Lower leg skin (tissue), 4 donors: ENCODE results near the gene HSPA12B. TPM values are rescaled to one million over a fixed set of nuclear protein-coding genes. Genes with fewer than 3 reads are reported as not detected.

Experiments used
- DNase-seq, 2 donors: peaks; one replicate each; pipeline ENCODE4 v3.0.0-alpha.2; 2019; ENCODE audit warnings: low spot score in 2 of 2
- H3K4me3 ChIP-seq: fragments of 200-600 bp; sonication (generic); 2 replicates; pipeline ENCODE4 v1.5.1; 2017; ENCODE audit warnings: mild to moderate bottlenecking, low read depth; ENCODE audit not compliant: poor library complexity, severe bottlenecking
- CTCF ChIP-seq, 3 donors: fragments of 450-650 bp; IDR thresholded peaks; one replicate each; pipeline ENCODE4 v1.5.1; 2016; ENCODE audit warnings: antibody characterized with exemption in 3 of 3, mild to moderate bottlenecking in 3 of 3, moderate library complexity in 2 of 3
- POLR2A ChIP-seq, 2 donors: fragments of 450-650 bp; IDR thresholded peaks; one replicate each; pipeline ENCODE4 v1.6.1; 2016 to 2017; ENCODE audit warnings: antibody characterized with exemption in 2 of 2, mild to moderate bottlenecking in 1 of 2, moderate library complexity in 1 of 2
- WGBS, 2 donors: methylation state at CpG; one replicate each; pipeline ENCODE4 v1.1.5; 2018; 5-methylcytosine and 5-hydroxymethylcytosine counted together
- intact Hi-C: fragments of 100-400 bp; cut with DNase I; formaldehyde crosslinking; loops from one replicate; pipeline ENCODE4 v1.15.0; 2023; ENCODE audit warnings: low total_unique reads
- total RNA-seq, 4 donors: library from RNA; depleted of rRNA; stranded (reverse); fragments of >200 nt; gene quantifications; one replicate each; pipeline ENCODE4 v1.1.0, GENCODE V29; 2016

Gene HSPA12B
- 1 to 10 TPM; 4.0 to 6.0 (median 5.7) TPM for total RNA-seq

DNA sequence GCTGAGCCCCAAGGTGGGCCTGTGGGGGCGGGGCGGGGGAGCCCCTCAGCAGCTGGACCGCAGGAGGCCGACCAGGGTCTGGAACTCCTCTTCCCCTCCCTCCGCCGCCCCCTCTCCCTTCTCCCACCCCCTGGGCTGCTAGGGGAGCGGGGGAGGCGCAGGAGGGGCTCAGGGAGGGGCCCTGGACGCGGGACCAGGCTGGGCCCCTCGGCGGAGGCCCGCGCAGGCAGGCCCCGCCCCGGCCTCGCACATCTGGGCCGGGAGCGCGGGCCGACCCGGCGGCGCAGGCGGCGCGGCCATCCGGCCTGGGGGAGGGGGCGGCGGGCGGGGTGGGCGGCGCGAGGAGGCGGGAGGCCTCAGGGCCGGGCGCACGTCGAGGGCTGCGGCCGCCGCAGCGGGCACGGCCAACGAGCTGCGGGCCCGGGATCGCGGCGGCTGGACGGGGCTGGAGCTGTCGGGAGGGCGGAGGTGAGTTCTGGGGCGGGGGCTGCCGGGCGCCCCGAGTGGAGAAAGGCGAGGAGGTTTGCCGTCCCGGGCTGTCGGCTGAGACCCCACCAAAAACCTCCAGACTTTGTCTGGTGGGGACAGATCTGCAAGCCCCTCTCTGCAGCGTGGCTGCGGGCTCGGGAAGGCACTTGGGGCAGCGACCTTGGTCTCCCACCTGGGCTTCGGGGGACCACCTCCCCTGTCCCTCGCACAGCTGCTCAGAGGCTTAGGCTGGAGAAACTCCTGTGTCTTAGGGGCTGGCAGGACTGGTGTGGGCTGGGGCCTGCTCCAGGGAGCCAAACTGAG is at the start of gene HSPA12B:
Gene HSPA12B (plus strand): TSS at position 359 of the 792 bp plus-strand sequence. CDS start 5,990 bp downstream, outside the sequence.
- intact Hi-C loops = no loop called here
- TF ChIP-seq CTCF (IDR thresholded peaks at IDR 0.05) = no peak
- no peak for TF ChIP-seq POLR2A (IDR thresholded peaks at IDR 0.05)
- 7 to 21% methylated on average over 28 to 32 of the region's 67 CpGs for WGBS, 2 donors

DNA sequence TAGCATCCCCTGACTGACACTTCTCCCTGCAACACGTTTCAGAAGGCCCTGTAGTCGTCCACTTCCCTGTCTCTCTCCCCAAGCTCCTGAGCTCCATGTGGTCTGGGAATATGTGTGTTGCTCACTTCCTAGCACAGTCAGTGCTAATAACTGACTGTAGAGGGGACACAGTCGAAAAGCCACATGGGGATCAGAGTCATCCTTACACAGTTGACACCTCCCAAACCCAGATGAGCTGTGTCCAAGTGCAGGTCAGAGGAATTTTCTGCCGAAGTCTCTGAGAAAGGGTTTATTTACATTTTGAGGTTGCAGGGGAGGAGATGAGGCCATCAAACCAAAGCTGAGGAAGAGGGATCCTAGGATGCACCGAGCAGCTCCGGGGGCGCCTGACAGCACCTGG is 47.1 kb upstream of the HSPA12B start:
- WGBS, 2 donors = 76 to 82% methylated on average over 7 of the region's 7 CpGs
- no peak for TF ChIP-seq CTCF (IDR thresholded peaks at IDR 0.05)
- TF ChIP-seq POLR2A (IDR thresholded peaks at IDR 0.05) = no peak
- intact Hi-C loops = no loop called here
- DNase-seq = no peak
- no peak overlapping the region for H3K4me3 ChIP-seq

More for the DNA sequence above, at the start of gene HSPA12B:
- H3K4me3 ChIP-seq = peak within 1 kb of the TSS; percentile 8
- no peak for DNase-seq

- TF ChIP-seq POLR2A (IDR thresholded peaks at IDR 0.05) = no peak
- no peak for TF ChIP-seq CTCF (IDR thresholded peaks at IDR 0.05)
- intact Hi-C loops = no loop called here
- 64 to 69% methylated on average over 7 of the region's 7 CpGs for WGBS, 2 donors
- DNase-seq = no peak
- H3K4me3 ChIP-seq = no peak overlapping the region
These were observed 46.1 kb upstream of the HSPA12B start for GRCh38 chr20:3686421-3686820.

- intact Hi-C loops = no loop called here
- peak; percentile 89 to 96 for DNase-seq
- H3K4me3 ChIP-seq = no peak overlapping the region
- 29 to 32% methylated on average over 9 of the region's 9 CpGs for WGBS, 2 donors
- TF ChIP-seq POLR2A (IDR thresholded peaks at IDR 0.05) = no peak
- no peak for TF ChIP-seq CTCF (IDR thresholded peaks at IDR 0.05)
These were observed 45.6 kb upstream of the HSPA12B start for GRCh38 chr20:3686867-3687321.

DNA sequence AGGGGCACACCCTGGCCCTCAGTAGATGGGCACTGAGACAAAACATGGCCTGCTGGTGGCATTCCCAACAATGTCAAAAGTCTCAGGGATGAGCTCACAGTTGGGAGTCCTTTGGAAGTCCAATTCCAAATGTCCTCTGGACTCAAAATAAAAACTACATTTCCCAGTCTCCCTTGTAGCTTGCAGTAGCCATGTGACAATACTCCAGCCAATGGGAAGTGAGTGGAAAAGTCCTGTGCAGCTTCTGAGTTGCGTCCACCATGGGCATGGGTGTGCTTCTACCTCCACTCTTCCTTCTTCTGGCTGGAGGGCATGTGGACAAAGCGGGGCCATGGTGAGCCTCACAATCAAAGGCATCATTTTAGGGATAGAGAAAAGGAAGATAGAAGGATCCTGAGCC is 44.8 kb upstream of the HSPA12B start:
- TF ChIP-seq POLR2A (IDR thresholded peaks at IDR 0.05) (no peak), CTCF (IDR thresholded peaks at IDR 0.05) (no peak)
- intact Hi-C loops = no loop called here
- 61 to 64% methylated on average over 2 of the region's 2 CpGs for WGBS, 2 donors
- no peak for DNase-seq
- no peak overlapping the region for H3K4me3 ChIP-seq
